Cerebellar cortex (tissue), 1 donor: Measurements from ENCODE around the gene FIBP.
A peak's percentile ranks its signal among the peaks of the same experiment; 100 is the strongest.

ENCODE experiments used
- DNase-seq: peaks from one replicate; pipeline ENCODE4 v3.0.0-alpha.2; 2015; ENCODE audit warnings: low spot score

FIBP gene

DNA sequence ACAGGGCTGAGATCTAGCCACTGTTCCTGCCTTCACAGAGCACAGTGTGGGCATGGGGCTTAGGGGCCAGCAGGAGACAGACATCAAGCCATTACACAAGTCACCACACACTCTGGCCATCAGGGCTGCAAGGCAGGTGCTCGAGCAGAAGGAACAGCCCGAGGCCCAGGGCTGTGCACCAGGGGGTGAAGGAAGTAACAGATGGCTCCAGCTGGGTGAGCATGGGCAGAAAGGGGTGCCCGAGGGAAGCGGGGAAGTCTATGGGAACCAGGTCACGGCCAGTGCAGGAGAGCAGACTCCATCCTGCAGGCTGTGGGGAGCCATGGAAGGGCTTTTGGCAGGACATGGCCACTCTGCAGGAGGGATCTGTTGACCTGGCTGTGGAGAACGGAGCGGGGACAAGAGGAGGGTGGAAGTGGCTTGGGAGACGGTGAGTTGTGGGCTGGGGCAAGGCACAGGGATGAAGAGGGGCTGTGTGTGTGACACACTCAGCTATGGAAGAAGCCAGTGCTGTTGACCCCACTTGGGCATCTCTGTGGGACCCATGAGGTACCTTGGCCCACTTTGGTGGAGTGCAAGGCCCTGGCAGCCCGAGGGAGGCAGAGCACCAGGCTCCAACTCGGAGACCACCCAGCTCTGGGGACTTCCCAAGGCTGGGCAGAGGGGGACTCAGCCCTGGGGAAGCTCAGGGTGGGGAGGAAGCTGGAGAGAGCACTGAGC lies 27.0 kb upstream of the FIBP start:
- DNase-seq = peak; percentile 89

DNA sequence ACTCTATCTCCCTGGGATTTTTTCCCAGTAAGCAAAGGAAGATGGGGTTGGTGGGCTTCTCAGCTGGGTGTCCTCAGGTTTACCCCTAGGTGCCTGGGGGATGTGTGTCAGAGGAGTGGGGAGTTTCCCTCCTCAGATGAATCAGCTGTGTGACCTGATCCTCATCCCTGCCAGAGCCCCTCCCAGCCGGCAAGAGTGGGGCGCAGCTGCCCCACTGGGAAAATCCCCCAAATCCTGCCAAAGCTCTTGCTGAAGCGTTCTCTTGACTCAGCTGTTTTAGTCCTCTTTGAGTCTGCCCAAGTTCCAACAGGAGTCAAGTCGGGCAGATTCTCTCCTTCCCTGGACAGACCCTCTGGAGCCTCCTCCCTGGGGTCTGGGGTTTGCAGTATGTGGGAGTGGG lies 24.6 kb upstream of the FIBP start:
- no peak for DNase-seq

DNA sequence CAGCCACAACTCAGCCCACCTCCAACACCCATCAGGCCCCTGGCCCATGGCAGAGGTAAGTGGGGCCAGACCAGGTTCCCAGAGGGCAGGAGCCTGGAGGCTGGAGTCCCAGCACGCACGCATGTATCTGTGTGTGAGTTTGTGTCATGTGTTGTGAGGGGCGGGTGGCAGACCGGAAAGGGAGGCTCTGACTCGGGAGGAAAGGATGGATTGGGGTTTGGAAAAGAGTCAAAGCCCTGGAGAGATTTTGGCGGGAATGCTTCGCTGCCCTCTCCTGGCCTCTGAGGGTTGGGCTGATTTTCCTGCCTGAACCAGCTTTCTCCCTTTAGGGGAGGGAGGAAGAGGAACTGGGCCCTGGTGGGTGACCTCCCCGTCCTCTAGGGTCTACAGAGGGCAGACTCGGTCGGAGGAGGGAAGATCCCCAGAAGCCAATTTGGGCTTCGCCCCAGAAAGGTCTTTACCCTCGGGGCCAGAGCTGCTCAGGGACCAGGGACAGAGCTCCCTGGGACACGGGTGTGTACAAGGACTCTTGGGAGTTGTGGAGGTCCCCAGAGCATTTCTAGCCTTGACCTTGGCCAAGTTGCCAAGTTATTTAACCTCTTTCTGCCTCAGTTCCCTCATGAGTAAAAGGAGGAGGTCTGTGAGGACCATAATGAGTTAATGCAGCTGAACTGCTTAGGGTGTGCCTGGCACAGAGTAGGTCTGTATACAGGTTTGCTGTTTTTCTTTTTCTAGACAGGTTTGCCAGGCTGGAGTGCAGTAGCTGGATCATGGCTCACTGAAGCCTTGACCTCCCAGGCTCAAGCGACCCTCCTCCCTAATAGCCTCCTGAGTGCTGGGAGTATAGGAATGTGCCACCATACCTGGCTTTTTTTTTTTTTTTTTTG lies 23.7 kb upstream of the FIBP start:
- DNase-seq = peak; percentile 92

DNA sequence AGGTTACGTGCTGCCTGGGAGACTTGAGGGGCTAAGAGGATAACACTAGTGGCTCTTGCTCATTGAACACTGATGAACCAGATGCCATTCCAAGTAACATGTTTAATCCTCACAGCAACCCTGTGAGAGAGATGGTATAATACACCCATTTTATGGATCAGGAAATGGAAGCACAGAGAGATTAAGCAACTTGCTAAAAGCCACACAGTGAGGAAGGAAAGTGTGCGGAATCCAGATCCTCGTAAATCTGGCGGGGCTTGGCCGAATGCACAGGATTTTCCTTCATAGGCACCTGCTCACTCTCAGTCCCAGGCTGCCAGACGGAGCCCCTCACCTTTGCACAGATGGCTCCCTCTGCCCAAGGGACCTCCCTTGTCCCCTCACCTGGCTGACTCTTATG lies 19.6 kb upstream of the FIBP start:
- no peak for DNase-seq

GRCh38 chr11:65906602-65907001 lies 18.3 kb upstream of the FIBP start:
- DNase-seq = no peak

- no peak for DNase-seq
Measured at GRCh38 chr11:65903715-65904114, 15.4 kb upstream of the FIBP start.

GRCh38 chr11:65903068-65903481 lies 14.8 kb upstream of the FIBP start:
- no peak for DNase-seq

DNA sequence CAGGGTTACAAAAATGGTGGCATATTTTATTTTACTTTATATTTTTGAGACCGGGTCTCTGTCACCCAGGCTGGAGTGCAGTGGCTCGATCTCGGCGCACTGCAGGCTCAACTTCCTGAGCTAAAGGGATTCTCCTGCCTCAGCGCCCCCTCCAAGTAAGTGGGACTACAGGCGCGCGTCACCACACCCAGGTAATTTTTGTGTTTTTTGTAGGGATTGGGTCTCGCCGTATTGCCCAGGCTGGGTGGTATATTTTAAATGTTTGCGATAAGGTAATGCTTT lies 12.6 kb upstream of the FIBP start:
- no peak for DNase-seq

- DNase-seq = peak; percentile 83
Measured at GRCh38 chr11:65900125-65900898, 12.0 kb upstream of the FIBP start, which contains the start of gene FOSL1. FOSL1 (minus strand) TSS chr11:65900388; CDS start chr11:65900339, 49 bp downstream.

DNA sequence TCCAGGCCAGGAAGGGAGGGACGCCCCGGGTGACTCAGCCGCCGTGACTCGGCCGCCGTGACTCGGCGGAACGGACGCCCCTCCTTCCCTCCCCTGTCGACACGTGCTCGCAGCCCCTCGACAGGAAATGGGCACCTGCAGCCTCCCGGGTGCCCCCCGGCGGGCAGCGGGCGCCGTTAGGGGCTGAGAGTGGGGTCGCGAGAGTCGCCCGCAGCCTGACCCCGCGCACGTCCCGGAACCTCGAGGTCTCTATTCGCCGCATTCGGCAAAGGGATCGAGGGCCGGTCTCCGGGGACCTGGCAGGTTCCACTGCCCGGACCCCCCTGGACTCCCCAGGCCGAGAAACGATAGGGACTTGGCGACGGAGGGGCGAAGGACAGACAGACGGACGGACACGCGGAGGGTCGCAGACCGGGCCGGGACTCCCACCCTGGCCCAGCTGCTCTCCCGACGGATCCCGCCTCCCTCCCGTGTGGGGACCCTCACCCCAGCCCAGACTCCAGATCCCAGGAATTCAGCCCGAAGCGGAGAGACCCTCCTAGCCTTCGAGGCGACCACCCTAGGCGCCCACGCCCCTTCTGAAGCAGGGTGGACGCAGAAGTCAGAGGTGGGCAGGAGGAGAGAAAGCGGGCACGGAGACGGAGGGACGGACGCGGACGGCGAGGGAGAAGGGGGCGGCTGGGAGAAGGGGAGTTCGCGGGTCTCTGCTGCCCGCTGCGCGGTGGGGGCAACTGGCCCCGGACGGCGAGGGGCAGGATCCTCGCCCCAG lies 11.3 kb upstream of the FIBP start:
- DNase-seq = no peak

DNA sequence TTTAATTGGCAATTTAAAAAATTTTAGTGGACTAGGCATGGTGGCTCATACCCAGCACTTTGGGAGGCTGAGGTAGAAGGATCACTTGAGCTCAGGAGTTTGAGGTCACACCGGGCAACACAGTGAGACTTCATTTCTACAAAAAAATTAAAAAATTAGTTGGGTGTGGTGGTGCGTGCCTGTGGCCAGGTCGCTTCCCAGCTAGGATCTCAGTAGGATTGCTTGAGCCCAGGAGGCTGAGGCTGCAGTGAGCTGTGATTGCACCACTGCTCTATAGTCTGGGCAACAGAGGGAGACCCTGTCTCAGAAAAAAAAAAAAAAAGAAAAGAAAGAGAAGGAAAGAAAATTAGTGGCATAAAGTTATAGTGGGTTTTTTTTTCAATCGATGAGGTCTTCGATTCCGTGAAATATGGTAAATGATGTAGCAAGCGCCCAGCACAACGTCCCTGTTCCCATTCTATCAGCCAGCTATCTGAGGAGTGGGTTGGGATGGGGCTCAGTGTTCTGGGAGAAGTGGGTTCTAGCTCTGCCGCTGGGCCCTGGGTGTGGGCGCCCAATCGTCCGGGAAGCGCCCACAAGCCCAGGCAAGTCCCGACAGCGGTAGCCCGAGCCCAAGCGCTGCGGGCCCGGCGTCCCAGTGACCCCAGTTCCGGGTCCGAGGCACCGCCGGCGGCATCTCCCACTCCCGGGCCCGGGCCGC lies 10.5 kb upstream of the FIBP start:
- DNase-seq = no peak

GRCh38 chr11:65897020-65897471 lies 8.8 kb upstream of the FIBP start:
- DNase-seq = no peak

GRCh38 chr11:65896034-65896999 lies 8.0 kb upstream of the FIBP start:
- DNase-seq = no peak

GRCh38 chr11:65895482-65895981 lies 7.3 kb upstream of the FIBP start:
- no peak for DNase-seq

DNA sequence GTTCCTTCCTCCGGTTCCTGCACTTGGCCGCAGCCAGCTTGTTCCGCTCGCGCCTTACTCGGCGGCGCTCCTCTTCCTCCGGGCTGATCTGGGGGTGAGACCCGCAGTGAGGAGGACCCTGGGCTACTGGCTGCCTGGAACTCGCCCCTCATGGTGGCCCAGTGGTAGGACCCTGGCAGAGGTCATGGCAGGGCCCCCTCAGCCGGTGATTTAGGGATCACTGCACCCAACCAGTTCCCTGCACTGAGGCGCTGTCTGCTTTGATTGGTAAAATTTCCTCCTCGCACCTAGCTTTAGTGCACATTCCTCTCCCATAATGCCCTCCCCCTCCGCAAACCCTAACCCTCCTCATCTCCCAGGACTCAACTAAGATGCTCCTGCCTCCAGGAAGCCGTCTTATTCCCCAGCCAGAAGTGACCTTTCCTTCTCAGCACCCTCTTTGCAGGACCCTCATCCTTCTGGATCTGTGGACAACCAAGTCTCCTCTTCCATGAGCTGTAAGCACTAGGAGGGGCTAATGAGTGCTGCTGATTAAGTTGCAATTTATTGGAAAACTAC lies 5.8 kb upstream of the FIBP start:
- no peak for DNase-seq

DNA sequence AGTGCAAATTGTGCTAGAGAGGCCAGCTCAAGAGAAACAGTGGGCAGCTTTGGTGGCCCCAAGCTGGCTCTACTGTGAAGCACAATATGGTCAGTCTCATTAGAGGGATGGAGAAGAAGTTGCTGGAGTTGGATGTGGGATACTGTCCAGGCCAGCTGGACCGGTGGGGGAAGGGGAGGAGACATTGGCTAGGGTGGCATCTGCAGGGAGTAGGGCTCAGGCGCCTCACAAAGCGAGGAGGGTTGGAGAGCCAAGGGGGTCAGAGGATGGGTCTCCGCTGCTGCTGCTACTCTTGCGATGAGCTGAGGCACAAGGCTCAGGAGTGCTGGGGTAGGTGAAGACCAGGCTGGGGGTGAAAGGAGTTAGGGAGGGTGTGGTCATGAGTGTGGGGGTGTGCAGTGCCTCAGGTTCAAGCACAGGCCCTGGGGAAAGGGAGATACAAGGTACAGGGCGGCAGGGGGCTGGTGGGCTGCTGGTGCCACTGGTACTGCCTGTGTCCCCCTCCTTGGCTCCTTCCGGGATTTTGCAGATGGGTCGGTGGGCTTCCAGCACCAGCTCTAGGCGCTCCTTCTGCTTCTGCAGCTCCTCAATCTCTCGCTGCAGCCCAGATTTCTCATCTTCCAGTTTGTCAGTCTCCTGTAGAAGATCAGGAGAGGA lies 4.5 kb upstream of the FIBP start:
- peak; percentile 46 for DNase-seq

DNA sequence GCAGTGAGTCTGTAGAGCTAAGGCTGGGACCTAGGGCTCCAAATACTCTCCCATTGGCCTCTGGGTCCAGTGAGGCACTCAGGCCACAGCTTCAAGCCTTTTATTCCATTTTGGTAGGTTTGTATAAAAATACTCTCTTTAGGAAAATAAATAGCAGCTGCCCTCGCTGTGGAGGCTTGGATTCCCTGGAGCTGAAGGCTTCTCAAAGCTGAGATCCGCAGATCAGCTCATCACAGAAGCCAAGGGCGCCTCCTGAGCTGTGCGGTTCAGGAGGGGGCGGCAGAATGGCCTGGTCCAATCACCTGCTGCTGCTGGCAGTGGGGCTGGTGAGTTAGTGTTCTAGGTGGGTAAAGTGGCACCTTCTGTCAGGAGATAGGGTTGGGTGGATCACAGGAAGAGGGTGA lies 3.9 kb upstream of the FIBP start:
- DNase-seq = peak; percentile 45

GRCh38 chr11:65891219-65892136 lies 3.2 kb upstream of the FIBP start:
- peak; percentile 49 for DNase-seq
